HFFc6 (cell line): ENCODE results near the gene CAST. TPM values are rescaled to one million over a fixed set of nuclear protein-coding genes. Genes with fewer than 3 reads are reported as not detected.

Experiments
- DNase-seq: peaks from one replicate; pipeline ENCODE4 v3.0.0-alpha.2; 2018
- H3K27ac Mint-ChIP-seq: 2 replicates; pipeline ENCODE4 v1.8.0; 2020; ENCODE audit warnings: mild to moderate bottlenecking, mixed read lengths
- H3K27me3 Mint-ChIP-seq: 2 replicates; pipeline ENCODE4 v1.8.0; 2021; ENCODE audit warnings: mild to moderate bottlenecking, moderate library complexity, mixed read lengths; ENCODE audit not compliant: insufficient read depth
- H3K36me3 Mint-ChIP-seq: 2 replicates; pipeline ENCODE4 v1.8.0; 2021; ENCODE audit warnings: low read depth, mixed read lengths
- H3K4me1 Mint-ChIP-seq: 2 replicates; pipeline ENCODE4 v1.8.0; 2020; ENCODE audit warnings: low read depth, mixed read lengths
- H3K4me3 Mint-ChIP-seq: 2 replicates; pipeline ENCODE4 v1.8.0; 2020; ENCODE audit warnings: mild to moderate bottlenecking, moderate library complexity, mixed read lengths
- H3K9me3 Mint-ChIP-seq: 2 replicates; pipeline ENCODE4 v1.8.0; 2020; ENCODE audit warnings: mild to moderate bottlenecking, mixed read lengths
- CTCF ChIP-seq: fragments of 200-600 bp; sonication (generic); IDR thresholded peaks from 2 replicates; pipeline ENCODE4 v1.5.0; 2021; ENCODE audit warnings: antibody characterized with exemption, mild to moderate bottlenecking
- total RNA-seq, 6 experiments: library from RNA; stranded (reverse); fragmentation: NEBNext Ultra II Directional; extraction: Animal tissue kit (Norgen Biotek cat#: 25700); gene quantifications; 2 replicates in 1 of 6; 3 replicates in 5 of 6; pipeline ENCODE4 v1.2.3, GENCODE V29; 2021

The CAST gene
- total RNA-seq, 6 experiments from 2014 or later, result 274 to 342 (median 322) TPM

GRCh38 chr5:96756985-96757384, 94.8 kb downstream of the CAST start:
- Mint-ChIP-seq H3K9me3 (no peaks in the 10 kb centered on the region), H3K27ac (peak overlapping the region; percentile 48), H3K4me1 (peaks cover 20% of the 10 kb centered on the region), H3K36me3 (peaks cover 32% of the 10 kb centered on the region), H3K27me3 (peaks cover 3% of the 10 kb centered on the region), H3K4me3 (no peak overlapping the region)
- TF ChIP-seq CTCF, result no peak
- no peak for DNase-seq

GRCh38 chr5:96758621-96759020, 96.4 kb downstream of the CAST start:
- H3K27ac Mint-ChIP-seq, result 0 out of 2 replicates have a peak overlapping the region, but pooled peaks have one; percentile 0
- peak; percentile 6 for DNase-seq
- no peaks in the 10 kb centered on the region for H3K9me3 Mint-ChIP-seq
- H3K36me3 Mint-ChIP-seq, result peaks cover 38% of the 10 kb centered on the region
- no peak for TF ChIP-seq CTCF
- no peak overlapping the region for H3K4me3 Mint-ChIP-seq
- H3K4me1 Mint-ChIP-seq, result peaks cover 27% of the 10 kb centered on the region
- H3K27me3 Mint-ChIP-seq, result peaks cover 5% of the 10 kb centered on the region

- peaks cover 5% of the 10 kb centered on the region for H3K27me3 Mint-ChIP-seq
- H3K4me1 Mint-ChIP-seq, result peaks cover 38% of the 10 kb centered on the region
- H3K4me3 Mint-ChIP-seq, result no peak overlapping the region
- no peak for TF ChIP-seq CTCF
- DNase-seq, result no peak
- peaks cover 52% of the 10 kb centered on the region for H3K36me3 Mint-ChIP-seq
- no peak overlapping the region for H3K27ac Mint-ChIP-seq
- no peaks in the 10 kb centered on the region for H3K9me3 Mint-ChIP-seq
These were observed 99.4 kb downstream of the CAST start for GRCh38 chr5:96761618-96762017.

GRCh38 chr5:96763026-96763425, 100.8 kb downstream of the CAST start:
- no peak for TF ChIP-seq CTCF
- Mint-ChIP-seq H3K4me1 (peaks cover 30% of the 10 kb centered on the region), H3K9me3 (no peaks in the 10 kb centered on the region), H3K36me3 (peaks cover 53% of the 10 kb centered on the region), H3K27me3 (peaks cover 2% of the 10 kb centered on the region; the same call in 1 of the 2 replicates), H3K27ac (no peak overlapping the region), H3K4me3 (no peak overlapping the region)
- no peak for DNase-seq

- Mint-ChIP-seq H3K4me1 (peaks cover 18% of the 10 kb centered on the region), H3K27ac (peak overlapping the region; percentile 8; the same call in 1 of the 2 replicates), H3K36me3 (peaks cover 59% of the 10 kb centered on the region), H3K4me3 (no peak overlapping the region), H3K27me3 (peaks cover 2% of the 10 kb centered on the region), H3K9me3 (no peaks in the 10 kb centered on the region)
- DNase-seq, result no peak
- no peak for TF ChIP-seq CTCF
These were observed 102.9 kb downstream of the CAST start for GRCh38 chr5:96765043-96765442.
